ENCODE results near the gene MRTFA.
"Not testable (repeated sequence)": the region's sequence is repeated elsewhere in the genome, so short reads cannot be mapped to it uniquely, and the experiment has no call there.

Gene MRTFA

GRCh38 chr22:40636380-40637182 is at the start of gene MRTFA:
Gene MRTFA (minus strand): TSS chr22:40636719.
- DNase-seq (ENCODE audit: low read depth in 2 of 3, low spot score in 2 of 3) = peak; percentile 89 to 99 (median 97)

DNA sequence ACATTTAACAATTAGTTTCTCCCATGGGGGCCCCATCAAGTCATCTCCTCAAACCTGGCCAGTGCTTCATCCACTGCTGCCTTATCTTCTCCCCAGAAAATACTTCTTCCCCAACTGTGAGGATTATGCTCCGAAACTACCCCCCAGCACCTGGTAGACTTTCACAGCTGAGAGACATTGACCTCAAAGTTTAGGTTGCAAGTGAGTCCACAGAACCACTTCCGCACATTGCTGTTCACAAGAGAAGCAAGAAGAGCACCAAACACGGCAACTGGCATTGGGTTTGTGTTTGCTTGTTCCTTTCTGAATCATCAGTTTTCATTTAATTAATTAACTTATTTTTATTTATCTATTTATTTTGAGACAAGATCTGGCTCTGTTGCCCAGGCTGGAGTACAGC is 48.9 kb upstream of the MRTFA start:
- DNase-seq (ENCODE audit: low read depth in 2 of 3, low spot score in 2 of 3) = no peak

- no peak for DNase-seq (ENCODE audit: low read depth in 2 of 3, low spot score in 2 of 3)
Measured at GRCh38 chr22:40684728-40685127, 48.2 kb upstream of the MRTFA start.

GRCh38 chr22:40681451-40681850 is 44.9 kb upstream of the MRTFA start:
- DNase-seq (ENCODE audit: low read depth in 2 of 3, low spot score in 2 of 3) = no peak

- DNase-seq (ENCODE audit: low read depth in 2 of 3, low spot score in 2 of 3) = no peak
Measured at GRCh38 chr22:40680819-40681183, 44.3 kb upstream of the MRTFA start.

DNA sequence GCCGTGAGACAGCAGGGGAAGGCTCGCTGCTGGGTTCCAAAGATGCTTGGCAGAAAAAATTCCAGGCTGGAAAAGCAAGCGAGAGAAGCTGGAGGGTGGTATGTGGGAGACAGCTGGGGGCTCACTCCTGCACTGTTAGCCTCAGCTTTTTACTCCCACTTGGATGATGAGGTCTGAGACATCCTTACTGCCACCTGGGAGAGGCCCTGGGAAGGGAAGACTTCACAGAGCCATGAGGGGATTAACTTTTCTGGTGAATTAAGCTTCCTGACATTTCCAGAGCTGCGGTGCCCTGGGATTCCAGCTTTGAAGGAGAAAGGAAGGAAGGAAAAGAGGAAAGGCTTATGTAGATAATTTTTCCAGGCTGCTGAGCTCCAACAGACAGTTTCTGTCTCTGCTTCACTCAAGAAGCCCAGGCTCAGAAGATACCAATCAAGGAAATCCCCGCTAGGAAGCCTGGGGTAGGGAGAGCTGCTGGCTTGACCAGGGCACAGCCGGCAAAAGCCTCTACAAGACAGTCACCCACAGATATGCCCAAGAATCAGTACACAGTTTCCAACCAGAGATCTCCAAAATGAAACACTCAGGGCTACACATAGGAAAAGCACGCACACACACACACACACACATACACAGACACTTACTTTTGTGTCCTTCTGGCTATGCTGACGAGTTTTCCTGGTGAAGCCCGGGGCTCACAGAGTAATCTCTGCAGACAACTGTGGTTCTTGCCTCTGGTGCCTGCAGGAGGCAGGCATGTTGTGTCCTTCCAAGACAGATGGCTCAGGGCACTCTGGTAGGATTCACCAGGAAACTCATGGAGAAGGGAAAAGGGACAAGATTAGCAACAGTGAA is 43.7 kb upstream of the MRTFA start:
- no peak for DNase-seq (ENCODE audit: low read depth in 2 of 3, low spot score in 2 of 3)

- DNase-seq (ENCODE audit: low read depth in 2 of 3, low spot score in 2 of 3) = no peak
Measured at GRCh38 chr22:40679249-40679963, 42.9 kb upstream of the MRTFA start, which contains the start of gene MCHR1. Gene MCHR1 (plus strand): TSS chr22:40679484. CDS start chr22:40679653, 169 bp downstream.

DNA sequence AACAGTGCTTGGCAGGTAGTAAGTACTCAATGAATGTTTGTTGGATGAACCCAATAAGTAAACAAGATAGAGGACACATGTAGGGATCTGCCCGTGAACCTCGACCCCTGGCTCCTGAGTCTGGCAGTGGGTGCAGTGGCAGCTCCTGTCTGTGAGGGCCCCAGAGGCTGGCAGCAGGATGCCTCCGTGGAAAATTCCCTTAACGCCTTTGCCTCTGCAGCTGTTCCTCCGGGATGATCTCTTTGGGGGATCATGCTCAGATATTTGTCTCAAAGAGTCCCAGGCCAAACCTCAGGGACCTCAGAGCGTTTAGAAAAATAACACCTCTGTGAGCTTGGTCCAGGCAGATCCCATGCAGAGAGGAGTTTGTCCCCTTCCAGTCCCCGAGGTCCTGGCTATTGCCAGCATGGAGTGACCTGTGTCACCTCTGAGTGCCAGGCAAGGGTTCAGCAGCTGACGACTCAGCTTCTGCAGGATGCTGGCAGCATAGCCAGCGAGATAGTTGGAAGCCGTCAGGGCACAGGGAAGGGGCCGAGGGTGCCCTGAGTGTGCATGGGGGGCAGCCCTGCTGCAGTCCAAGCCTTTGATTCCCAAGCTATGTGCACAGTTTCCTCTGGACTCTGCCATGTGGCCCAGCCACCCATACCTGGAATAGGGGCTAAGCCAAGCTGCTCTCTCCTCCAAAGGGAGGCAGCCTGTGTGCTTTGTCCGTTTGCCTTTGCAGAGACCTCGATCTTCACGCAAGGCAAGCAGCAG is 42.2 kb upstream of the MRTFA start:
- DNase-seq (ENCODE audit: low read depth in 2 of 3, low spot score in 2 of 3) = no peak

GRCh38 chr22:40676644-40677043 is 40.1 kb upstream of the MRTFA start:
- no peak for DNase-seq (ENCODE audit: low read depth in 2 of 3, low spot score in 2 of 3)

DNA sequence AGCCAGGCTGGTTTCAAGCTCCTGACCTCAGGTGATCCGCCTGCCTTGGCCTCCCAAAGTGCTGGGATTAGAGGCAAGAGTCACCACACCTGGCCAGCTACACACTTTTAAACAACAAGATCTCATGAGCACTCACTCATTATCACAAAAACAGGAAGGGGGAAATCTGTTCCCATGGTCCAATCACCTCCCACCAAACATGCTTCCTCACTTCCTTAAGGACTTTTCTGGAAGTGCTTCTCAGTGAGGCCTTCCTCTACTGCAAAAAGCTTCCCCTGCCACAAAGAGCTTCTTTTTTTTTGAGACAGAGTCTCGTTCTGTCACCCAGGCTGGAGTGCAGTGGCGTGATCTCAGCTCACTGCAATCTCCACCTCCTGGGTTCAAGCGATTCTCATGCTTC is 39.6 kb upstream of the MRTFA start:
- DNase-seq (ENCODE audit: low read depth in 2 of 3, low spot score in 2 of 3) = not testable (repeated sequence)

DNA sequence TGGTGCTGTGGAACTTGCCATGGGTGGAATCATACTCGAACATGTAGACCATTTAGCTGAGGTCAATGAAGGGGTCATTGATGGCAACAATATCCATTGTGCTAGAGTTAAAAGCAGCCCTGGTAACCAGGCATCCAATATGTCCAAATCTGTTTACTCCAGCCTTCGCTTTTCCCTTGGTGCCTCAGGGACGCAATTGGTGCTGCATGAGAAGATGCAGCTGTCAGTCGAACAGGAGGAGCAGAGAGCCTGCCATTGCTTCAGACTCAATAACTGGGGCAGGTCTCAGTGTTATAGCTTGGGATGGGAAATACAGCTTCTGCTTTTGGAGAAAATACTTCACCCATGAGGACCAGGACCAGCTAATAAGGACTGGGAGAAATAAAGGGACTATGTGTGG is 37.8 kb upstream of the MRTFA start:
- DNase-seq (ENCODE audit: low read depth in 2 of 3, low spot score in 2 of 3) = no peak

- no peak for DNase-seq (ENCODE audit: low read depth in 2 of 3, low spot score in 2 of 3)
Measured at GRCh38 chr22:40673017-40673416, 36.5 kb upstream of the MRTFA start.

DNA sequence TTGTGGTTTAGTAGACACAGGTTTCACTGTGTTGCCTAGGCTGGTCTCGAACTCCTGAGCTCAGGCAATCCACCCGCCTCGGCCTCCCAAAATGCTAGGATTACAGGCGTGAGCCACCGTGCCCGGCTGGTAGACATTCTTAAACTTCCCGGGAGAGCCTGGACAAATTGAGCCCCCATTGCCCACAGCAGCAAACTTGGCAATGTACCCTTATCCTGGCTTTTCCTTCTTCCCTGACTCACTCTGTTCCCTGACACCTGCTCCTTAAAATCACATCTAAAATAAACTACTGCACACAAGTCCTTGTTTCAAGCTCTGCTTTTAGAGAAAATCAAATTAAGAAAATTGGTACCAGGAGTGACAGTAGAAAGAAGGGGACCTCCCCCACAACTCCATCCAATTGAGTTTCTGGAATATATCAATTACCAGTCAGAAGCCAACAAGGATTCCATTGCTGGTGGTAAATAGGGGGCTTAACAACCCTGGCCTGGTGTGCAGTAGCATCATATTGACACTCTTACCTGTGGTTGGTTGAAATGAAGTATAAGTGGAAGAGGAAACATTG is 35.4 kb upstream of the MRTFA start:
- DNase-seq (ENCODE audit: low read depth in 2 of 3, low spot score in 2 of 3) = no peak

- DNase-seq (ENCODE audit: low read depth in 2 of 3, low spot score in 2 of 3) = no peak
Measured at GRCh38 chr22:40671369-40671768, 34.9 kb upstream of the MRTFA start.

DNA sequence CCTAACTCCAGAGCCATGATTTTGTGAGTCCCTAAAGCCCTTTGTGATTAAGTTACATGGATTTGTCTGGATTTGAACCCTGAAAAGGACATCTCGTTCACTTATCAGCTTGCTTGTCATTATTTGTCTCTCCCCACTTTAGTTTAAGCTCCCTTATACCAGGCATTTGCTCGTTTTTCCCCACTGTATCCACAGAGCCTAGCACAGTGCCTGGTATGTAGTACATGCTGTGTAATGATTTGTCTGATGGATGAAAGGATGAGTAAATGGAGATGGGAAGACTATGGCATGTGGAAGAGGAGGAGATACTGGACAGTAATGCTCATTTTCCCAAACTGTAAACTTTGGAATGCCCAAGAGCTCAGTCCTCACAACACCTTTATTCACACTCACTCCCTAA is 33.5 kb upstream of the MRTFA start:
- DNase-seq (ENCODE audit: low read depth in 2 of 3, low spot score in 2 of 3) = no peak

- no peak for DNase-seq (ENCODE audit: low read depth in 2 of 3, low spot score in 2 of 3)
Measured at GRCh38 chr22:40668611-40669411, 32.3 kb upstream of the MRTFA start.

DNA sequence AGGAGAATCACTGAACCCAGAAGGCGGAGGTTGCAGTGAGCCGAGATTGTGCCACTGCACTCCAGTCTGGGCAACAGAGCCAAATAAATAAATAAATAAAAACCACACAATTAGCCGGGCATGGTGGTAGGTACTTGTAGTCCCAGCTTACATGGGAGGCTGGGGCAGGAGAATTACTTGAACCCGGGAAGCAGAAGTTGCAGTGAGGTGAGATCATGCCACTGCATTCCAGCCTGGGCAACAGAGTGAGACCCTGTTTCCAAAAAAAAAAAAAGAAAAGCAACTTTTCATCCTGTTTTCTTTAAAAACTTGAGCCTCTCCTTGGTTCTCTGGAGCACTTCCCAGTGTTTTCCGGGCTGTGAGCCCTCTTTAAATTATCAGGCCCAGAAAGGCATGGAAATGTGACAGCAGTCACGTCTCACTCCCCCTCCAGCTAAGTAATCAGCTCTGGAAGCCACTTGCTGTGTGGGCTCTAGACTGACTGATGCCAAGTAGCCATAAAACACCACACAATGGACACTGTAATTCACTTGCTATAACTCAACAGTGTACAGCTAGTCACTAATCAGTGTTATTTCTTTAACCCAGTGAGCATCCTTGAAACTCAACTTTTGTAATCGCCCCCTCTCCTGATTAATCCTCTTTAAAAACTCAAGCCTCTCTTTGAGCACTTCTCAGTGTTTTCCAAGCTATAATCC is 29.8 kb upstream of the MRTFA start:
- no peak for DNase-seq (ENCODE audit: low read depth in 2 of 3, low spot score in 2 of 3)

DNA sequence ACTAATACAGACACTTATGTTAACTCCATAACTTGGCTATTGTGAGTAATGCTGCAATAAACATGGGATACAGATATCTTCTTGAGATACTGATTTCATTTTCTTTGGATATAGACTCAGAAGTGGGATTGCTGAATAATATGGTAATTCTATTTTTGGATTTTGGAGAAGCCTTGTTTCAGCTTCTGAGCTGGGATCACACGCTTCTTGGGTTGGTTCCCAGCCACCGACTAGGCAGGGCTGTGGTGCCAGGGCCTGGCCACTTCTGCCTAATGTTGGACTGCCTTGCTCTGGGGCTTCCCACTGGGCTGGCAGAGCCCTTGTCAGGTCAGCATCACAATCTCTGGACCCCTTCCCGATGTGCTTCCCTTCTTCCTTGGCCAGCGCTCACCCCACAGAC is 28.8 kb upstream of the MRTFA start:
- DNase-seq (ENCODE audit: low read depth in 2 of 3, low spot score in 2 of 3) = no peak

- no peak for DNase-seq (ENCODE audit: low read depth in 2 of 3, low spot score in 2 of 3)
Measured at GRCh38 chr22:40661671-40662070, 25.2 kb upstream of the MRTFA start.
